Epithelial cell of esophagus (primary cell): ENCODE results near the gene CREB5.
A peak's percentile ranks its signal among the peaks of the same experiment; 100 is the strongest.
"Not testable (repeated sequence)": the region's sequence is repeated elsewhere in the genome, so short reads cannot be mapped to it uniquely, and the experiment has no call there.

Source experiments
- DNase-seq: peaks from one replicate; pipeline ENCODE4 v3.0.0; 2010; ENCODE audit warnings: low read depth
- H3K4me3 ChIP-seq: 2 replicates; pipeline ENCODE4 v1.5.1; 2011; ENCODE audit warnings: mild to moderate bottlenecking, low read length, control low read depth
- TF ChIP-seq, protein P1 (sequence below): IDR thresholded peaks from 2 replicates; pipeline ENCODE4 v1.5.1; 2011; ENCODE audit warnings: low read depth, mild to moderate bottlenecking, low read length, control low read depth, inconsistent platforms; ENCODE audit not compliant: insufficient read depth; ENCODE audit errors: missing control alignments

The CREB5 gene

DNA sequence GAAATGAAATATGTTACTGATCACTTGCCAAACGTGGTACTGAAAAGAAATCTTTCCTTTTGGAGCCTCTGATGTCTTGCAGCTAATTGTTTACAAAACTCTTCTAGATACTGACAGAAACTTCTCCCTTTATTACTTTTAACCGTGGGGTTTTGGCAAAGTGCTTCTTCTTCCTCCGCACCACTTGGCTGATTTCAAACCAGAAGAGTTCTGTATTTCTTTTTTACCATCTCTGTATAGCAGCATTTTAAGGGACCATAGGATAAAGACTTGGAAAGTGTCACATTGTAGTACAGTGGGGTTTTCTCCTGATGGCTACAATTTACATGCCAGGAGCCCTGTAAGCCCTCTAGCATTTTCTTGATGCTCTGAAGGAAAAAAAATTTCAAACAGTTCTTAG lies 21.9 kb upstream of the CREB5 start:
- no peak for DNase-seq
- H3K4me3 ChIP-seq, result no peak overlapping the region
- TF ChIP-seq, protein P1, sequence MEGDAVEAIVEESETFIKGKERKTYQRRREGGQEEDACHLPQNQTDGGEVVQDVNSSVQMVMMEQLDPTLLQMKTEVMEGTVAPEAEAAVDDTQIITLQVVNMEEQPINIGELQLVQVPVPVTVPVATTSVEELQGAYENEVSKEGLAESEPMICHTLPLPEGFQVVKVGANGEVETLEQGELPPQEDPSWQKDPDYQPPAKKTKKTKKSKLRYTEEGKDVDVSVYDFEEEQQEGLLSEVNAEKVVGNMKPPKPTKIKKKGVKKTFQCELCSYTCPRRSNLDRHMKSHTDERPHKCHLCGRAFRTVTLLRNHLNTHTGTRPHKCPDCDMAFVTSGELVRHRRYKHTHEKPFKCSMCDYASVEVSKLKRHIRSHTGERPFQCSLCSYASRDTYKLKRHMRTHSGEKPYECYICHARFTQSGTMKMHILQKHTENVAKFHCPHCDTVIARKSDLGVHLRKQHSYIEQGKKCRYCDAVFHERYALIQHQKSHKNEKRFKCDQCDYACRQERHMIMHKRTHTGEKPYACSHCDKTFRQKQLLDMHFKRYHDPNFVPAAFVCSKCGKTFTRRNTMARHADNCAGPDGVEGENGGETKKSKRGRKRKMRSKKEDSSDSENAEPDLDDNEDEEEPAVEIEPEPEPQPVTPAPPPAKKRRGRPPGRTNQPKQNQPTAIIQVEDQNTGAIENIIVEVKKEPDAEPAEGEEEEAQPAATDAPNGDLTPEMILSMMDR, result no peak

DNA sequence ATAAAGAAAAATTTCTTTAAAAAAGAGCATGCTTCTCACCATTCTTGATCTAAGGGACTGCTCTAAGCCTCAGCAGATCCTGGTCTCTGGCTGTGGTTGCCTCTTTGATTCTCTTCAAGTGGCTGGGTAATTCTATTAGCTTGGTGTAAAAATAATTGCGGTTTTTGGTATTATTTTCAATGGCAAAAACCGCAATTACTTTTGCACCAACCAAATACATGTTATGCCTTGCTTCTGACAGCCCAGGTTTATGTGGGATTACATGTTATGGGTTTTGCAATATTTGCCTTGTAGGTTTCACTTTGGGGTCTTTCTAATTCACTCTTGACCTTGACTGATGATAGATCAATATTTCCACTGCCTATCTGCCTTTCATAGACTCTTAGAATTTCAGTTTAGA lies 20.0 kb upstream of the CREB5 start:
- no peak overlapping the region for H3K4me3 ChIP-seq
- TF ChIP-seq, protein P1, result no peak
- DNase-seq, result no peak

DNA sequence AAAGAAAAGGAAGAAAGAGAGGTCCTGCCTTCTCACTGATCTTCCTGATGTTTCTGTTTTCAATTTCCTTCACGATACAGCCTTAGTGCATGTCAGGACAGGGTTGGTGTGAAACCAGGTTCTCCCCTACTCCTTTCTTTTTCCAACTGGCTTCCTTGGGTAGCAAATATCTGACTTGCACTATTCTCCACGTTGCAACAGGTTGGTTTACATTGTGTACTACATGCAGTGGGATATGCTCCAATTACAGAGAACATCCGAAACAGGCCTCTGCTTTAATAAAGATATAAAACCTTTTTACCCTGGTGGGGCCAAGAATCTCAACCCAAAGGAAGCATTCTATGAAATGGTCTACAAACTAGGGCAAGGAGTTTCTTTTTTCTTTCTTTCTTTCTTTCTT lies 16.9 kb upstream of the CREB5 start:
- peak; percentile 22 for DNase-seq
- no peak overlapping the region for H3K4me3 ChIP-seq
- TF ChIP-seq, protein P1, result no peak

DNA sequence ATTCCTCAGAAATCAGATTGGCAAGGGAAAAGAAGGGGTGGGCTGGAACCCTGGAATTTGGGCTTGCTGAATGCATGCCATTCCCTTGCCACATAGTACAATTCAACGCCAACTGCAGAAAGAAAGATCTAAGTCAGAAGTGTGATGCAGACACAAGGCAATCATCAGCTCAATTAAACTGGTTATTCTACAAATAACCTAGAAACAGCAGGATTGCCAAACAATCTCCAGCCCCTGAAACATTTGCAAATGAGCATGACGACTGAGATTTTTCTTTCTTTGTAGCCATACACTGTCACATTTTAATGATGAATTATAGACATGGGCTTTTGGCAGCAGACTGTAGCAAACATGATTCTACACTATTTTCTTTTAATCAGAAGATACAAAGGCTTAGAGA lies 16.5 kb upstream of the CREB5 start:
- no peak for DNase-seq
- TF ChIP-seq, protein P1, result no peak
- H3K4me3 ChIP-seq, result no peak overlapping the region

DNA sequence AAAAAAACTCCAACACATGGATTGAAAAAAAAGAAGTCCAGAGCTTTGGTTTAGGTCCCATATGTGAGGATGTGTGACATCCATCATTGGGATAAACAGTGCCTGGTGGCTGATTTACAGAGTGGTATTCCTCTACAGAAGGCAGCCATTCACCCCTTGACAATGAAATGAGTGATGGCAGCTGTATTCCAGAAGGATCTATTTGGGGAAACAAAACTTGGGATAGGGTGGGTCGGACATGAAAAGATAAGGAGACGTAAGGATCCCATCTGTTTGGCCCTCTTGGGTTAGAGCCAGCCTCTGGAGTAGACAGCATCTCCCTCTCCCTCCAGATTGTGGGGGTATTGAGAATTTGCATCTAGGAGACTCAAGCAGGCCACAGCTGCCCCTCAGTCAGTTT lies 15.2 kb upstream of the CREB5 start:
- no peak for DNase-seq
- H3K4me3 ChIP-seq, result no peak overlapping the region
- TF ChIP-seq, protein P1, result no peak

DNA sequence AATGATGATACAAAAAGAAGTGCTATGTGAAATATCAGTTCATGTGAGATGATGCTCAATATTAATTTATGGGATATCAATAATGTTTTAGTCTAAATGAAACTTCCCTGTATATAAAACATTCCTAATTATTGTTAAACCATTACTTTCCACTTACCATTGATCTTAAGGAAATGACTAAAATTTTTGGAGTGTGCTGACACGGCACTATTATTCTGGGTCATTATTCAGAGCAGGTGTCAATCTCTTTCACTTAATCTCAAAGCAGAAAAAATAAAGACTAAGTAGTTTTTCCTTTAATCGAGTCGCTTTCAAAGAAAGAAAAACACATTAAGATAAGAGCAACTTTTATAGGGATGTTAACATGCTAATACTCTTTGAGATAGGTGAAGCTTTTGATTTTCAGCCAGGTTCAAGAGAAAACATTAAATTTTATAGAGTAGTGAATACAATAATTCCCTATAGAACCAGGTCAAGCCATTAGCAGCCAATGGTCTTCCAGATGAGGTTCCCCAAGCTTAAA lies 11.4 kb upstream of the CREB5 start:
- no peak for DNase-seq
- H3K4me3 ChIP-seq, result no peak overlapping the region
- TF ChIP-seq, protein P1, result no peak

DNA sequence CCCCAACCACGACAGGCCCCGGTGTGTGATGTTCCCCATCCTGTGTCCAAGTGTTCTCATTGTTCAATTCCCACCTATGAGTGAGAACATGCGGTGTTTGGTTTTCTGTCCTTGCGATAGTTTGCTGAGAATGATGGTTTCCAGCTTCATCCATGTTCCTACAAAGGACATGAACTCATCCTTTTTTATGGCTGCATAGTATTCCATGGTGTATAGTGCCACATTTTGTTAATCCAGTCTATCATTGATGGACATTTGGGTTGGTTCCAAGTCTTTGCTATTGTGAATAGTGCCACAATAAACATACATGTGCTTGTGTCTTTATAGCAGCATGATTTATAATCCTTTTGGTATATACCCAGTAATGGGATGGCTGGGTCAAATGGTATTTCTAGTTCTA lies 10.8 kb upstream of the CREB5 start:
- not testable (repeated sequence) for DNase-seq, H3K4me3 ChIP-seq
